HG03439 (cell line): ENCODE results near the gene GCNA.

Experiments
- ATAC-seq: cut with Tn5 transposase; IDR thresholded peaks from one replicate; pipeline ENCODE4 v1.9.1; 2021; ENCODE audit warnings: mild to moderate bottlenecking, moderate library complexity; ENCODE audit not compliant: unreplicated experiment

The GCNA gene

GRCh38 chrX:71612256-71612655 is 34.0 kb downstream of the GCNA start:
- no peak for ATAC-seq

DNA sequence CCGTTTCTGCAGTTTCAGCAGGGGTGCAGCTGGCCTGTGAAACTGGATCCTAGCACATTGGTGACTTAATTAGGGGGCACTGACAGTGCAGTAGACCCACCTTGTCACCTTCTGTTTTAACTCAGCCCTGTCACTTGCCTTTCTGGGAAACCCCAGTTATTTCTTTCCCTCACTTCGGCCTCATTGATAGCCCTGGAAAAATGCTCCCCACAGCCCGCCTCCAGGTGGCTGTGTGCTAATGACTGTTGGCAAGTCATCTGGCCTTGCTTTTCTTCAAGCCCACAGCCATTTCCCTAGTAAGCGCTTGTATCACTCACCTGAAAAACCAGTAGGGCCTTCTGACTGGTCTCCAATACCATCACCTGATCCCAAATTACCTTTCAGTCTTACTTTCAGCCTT is 36.8 kb downstream of the GCNA start:
- ATAC-seq, result no peak

DNA sequence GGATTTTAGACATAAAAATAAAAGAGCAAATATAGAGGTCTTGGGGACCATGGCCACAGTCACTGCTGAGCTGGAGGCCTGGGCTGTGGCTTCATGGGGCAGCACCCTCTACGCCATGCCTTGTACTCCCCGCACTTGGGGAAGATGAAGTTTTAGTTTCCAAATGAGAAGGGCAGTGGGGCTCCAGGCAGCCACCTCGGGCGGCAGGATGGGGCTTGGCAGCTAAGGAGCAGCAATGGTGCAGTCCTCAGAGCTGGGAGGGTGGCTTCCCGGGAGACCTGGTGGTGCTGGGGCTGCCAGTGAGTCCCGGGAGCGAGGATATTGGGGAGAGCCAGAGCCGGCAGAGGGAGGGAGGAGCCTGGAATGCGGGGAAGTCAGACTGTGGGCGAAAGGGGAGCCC is 37.7 kb downstream of the GCNA start:
- ATAC-seq, result no peak

GRCh38 chrX:71616672-71617529 is 38.7 kb downstream of the GCNA start:
- no peak for ATAC-seq

DNA sequence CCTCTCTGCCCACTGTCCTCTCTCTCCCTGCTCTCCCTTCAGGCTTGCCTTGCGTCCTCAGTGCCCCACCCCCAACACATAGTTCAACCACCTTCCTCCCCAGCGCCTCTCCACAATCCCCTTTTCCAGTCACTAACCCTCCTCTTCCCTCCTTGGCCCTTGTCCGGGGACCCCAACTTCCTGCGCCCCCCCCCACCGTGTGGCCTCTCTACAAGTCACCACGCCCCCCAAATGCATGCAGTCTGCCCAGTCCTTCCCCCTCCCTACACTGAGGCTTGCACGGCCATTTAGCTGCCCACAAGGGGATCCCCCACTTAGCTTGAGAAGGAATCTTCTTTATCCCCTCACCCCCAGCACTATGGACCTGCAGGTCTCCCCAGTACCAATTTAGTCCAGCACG is 39.5 kb downstream of the GCNA start:
- ATAC-seq, result no peak

DNA sequence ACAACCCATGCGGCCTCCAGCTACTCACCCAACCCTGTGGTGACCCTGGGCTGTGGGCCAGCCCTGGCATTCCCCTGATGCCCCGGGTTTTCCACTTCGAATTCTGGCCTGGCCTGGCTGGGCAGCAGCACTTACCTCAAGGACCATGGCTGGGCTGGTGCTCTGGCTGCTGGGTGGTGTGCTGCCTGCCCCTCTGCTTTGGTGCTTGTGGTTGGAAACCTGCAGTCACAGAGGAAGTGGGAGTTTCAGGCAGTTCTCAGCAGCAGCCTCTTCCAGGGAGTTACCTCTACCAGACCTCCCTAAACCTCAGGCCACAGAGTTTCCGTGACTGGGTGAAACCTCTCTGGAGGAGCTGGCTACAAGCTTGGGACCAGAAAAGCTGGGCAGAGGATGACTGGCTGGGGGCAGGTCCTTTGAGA is 40.1 kb downstream of the GCNA start, which contains the start of gene CXCR3:
TSS of gene CXCR3 (minus strand) at position 209 of the 419 bp plus-strand sequence. CDS start at position 147, 62 bp downstream.
- ATAC-seq, result peak; percentile 45

GRCh38 chrX:71618787-71619186 is 40.5 kb downstream of the GCNA start:
- ATAC-seq, result no peak

DNA sequence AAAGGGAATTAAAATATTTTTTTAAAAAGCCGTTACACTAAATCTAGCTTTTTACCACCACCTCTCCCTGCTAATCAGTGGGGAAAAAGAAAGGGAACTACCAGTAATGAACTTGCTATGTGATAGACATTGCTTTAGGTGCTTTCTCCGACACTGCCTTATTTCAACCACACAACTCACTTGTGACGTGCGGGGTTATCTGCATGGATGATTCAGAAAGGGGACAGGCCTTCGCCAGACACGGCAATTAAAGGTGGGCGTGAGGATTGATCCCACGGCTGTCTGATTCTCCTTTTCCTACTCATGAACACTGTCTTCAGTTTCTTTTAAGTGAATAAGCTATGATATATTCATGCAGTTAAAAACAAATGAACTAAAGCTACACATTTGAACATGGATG is 41.0 kb downstream of the GCNA start:
- no peak for ATAC-seq

DNA sequence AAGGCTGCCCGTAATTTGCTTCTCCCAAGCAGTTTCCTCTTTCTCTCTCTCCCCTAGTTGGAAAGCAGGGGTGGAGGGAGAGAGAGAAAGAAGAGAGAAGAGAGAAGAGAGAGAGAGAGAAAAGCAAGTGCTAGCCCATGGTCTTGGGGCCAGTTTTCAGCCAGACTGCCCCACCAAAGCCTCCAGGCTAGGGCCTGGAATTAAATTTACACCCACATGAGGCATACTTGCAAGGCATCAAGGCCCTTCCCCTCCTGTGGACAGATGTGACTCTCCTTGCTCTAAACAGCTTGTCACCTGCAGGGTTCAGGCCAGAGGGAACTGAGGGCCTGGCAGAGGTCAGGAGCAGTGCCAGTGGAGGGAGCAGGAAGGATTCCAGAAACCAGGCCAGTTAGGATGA is 41.7 kb downstream of the GCNA start:
- ATAC-seq, result no peak

GRCh38 chrX:71621603-71622002 is 43.4 kb downstream of the GCNA start:
- no peak for ATAC-seq

- ATAC-seq, result no peak
Observed at GRCh38 chrX:71622032-71622575, 43.9 kb downstream of the GCNA start.

DNA sequence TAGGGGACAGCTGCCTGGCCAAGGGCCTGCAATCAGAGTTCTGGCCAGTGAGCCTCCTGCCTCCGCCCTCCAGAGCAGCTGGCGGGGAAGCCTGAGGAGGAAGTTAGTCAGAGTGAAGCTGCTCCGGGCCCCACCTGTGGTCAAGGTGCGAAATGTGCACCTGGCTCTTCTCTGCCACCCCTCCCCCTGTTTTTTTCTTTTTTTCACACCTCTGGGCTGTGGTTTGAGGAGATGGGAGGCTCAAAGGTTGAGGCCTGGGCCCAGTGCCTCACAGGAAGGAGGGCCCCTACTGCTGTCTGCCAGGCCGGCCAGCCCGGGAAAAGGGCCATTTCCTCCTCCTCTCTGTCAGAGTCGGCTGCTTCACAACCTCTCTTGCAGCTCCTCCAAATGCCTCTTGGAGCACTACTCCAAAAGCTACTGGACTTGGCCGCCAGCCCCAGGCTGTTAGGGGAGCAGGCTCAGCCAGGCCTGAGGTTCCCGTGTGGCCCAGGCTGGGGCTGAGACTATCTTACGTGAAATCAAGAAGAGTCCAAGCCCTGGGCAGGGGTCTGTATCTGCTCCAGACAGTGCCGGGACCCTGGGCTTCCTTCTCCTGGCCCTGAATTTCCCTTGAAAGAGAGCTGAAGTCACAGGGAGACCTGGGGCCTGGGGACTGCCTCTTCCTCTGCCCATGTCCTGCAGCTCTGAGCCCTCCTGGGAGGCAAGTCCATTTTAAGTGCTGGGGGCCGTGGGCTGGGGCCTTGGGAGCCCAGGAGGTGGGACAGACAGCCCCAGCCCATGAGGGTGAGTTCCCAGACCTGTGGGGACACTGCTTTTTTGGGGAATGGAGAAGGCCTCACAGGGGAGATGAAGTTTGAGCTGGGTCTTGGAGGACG is 44.6 kb downstream of the GCNA start:
- peak; percentile 58 for ATAC-seq

DNA sequence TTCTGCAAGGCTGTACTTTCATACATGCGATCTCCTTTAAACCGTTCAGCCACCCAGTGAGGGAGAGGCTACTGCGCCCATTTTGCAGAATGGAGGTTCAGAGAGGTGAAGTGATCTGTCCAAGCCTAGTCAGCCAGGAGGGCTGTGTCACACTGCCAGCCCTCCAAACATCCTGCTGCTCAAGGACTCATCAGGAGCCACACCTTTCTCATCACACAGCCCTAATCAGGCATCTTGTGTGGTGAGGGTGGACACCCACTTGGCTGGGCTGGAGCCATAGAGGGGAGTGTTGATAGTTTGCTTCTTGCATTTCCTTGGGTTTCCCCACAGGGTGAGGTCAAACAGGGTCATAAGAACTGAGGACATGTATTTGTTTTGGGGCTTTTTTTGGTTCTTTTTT is 45.5 kb downstream of the GCNA start:
- no peak for ATAC-seq

DNA sequence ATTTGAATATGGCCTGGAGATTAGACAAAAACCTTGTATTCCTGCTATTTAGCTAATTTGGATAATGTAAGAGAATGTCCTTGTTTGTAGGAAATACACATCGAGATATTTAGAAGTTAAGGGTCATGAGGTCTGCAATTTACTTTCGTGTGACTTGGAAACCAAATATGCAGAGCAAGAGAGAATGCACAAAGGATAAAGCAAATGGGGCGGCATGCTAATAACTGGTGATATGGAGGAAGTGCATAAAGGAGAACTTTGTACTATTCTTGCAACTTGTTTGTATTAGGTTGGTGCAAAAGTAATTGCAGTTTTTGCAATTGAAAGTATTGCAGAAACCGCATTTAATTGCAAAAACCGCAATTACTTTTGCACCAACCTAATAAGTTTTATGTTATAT is 47.2 kb downstream of the GCNA start:
- ATAC-seq, result no peak

- ATAC-seq, result no peak
Observed at GRCh38 chrX:71626576-71626975, 48.3 kb downstream of the GCNA start.

DNA sequence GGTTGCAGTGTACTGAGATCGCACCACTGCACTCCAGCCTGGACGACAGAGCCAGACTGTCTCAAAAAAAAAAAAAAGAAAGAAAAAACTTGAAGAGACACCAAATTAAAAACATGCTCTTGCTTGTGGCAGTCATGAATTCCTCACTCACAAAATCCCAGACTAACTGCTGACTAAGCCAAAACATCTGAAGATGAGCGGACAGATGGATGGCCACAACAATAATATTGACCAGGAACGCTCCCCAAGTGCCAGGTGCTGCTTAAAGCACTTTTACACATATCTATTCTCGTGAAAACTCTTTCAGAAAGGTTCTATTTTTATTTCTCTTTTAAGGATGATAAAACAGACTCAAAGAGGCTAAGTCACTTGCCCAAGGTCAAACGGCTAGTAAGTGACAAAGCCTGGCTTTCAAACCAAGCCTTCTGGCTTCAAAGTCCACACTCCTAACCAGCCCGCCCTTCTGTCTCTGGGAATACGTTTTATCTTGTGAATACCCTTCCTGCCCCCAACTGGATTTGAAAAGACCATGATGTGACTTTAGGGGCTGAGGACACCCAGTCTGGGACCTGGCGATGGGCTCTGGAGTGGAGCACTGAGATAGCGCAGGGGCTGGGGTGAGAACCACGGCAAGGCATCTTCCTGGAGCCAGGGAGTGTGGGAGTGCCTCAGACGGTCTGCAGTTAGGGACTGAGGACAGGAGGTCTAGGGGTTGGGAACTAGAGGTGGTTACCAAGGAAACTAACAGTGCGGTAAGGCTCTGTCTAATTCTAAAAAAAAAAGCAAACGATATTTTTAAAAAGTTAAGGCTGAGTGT is 49.6 kb downstream of the GCNA start:
- ATAC-seq, result no peak

GRCh38 chrX:71629467-71629866 is 51.2 kb downstream of the GCNA start:
- ATAC-seq, result no peak

DNA sequence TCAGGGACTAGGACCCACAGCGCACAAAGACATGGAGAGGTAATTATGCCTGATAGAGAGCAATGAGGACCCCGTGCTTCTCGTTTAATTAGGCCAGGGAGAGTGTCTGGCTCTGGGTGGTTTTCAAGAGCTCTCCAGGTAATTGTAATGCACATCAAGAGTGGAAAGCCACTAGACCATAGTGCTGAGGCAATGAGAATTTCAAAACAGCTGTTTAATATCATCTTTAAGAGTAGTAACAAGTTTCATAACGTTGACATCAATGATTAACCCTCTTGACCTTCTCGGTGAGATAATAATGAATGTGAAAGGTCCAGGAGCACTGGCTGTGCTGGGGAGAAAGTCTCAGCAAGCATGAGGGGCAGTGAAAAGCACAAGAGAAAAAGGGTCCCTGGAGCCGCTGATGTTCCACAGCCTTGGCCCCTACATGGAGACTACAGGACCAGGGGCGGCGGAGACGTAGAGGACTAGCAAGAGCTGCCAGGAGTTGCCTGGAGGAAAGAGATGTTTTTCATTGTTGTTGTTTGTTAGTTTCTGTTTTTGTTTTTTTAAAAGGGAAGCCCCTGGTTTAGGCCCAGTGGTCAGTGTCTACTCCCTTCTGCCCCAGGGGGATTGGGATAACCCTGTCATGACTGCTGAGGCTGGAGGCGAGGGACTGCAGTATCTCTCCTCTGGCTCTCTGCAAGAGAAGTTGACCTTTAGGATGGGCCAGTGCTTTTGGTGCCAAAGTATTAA is 54.9 kb downstream of the GCNA start:
- no peak for ATAC-seq

- ATAC-seq, result no peak
Observed at GRCh38 chrX:71634366-71634765, 56.1 kb downstream of the GCNA start.
